ENCODE data around the gene SLC6A3. TPM values are rescaled to one million over a fixed set of nuclear protein-coding genes. Genes with fewer than 3 reads are reported as not detected.

Gene SLC6A3
- total and polyA plus RNA-seq, 4 donors = 0.30 to 1.1 (median 0.90) TPM

GRCh38 chr5:1370006-1370405 lies 75.2 kb downstream of the SLC6A3 start:
- Histone ChIP-seq H3K27ac (ENCODE audit: low read depth in 1 of 2, low read length in 1 of 2) (no peak overlapping the region), H3K27me3 (ENCODE audit: control insufficient read depth in 3 of 3, insufficient read depth in 3 of 3, low read length in 2 of 3) (peaks cover 0 to 4% (median 0%) of the 10 kb centered on the region in 3 donors), H3K9me3 (ENCODE audit: control insufficient read depth in 4 of 4, insufficient read depth in 3 of 4, low read length in 3 of 4) (peaks cover 0 to 2% (median 0%) of the 10 kb centered on the region in 4 donors), H3K36me3 (ENCODE audit: control insufficient read depth in 4 of 4, insufficient read depth in 4 of 4, low read length in 4 of 4) (no peaks in the 10 kb centered on the region), H3K4me3 (no peak overlapping the region), H3K4me1 (ENCODE audit: control insufficient read depth in 5 of 5, insufficient read depth in 5 of 5, low read length in 5 of 5) (peaks cover 0 to 29% (median 3%) of the 10 kb centered on the region in 5 donors), H3K9ac (ENCODE audit: insufficient read depth in 1 of 2, low read length in 2 of 2) (no peak overlapping the region)
- WGBS, 2 donors = 74 to 85% methylated on average over 7 of the region's 7 CpGs
- DNase-seq = peak; percentile 81 to 96 (median 95)
- TF ChIP-seq, protein P1, sequence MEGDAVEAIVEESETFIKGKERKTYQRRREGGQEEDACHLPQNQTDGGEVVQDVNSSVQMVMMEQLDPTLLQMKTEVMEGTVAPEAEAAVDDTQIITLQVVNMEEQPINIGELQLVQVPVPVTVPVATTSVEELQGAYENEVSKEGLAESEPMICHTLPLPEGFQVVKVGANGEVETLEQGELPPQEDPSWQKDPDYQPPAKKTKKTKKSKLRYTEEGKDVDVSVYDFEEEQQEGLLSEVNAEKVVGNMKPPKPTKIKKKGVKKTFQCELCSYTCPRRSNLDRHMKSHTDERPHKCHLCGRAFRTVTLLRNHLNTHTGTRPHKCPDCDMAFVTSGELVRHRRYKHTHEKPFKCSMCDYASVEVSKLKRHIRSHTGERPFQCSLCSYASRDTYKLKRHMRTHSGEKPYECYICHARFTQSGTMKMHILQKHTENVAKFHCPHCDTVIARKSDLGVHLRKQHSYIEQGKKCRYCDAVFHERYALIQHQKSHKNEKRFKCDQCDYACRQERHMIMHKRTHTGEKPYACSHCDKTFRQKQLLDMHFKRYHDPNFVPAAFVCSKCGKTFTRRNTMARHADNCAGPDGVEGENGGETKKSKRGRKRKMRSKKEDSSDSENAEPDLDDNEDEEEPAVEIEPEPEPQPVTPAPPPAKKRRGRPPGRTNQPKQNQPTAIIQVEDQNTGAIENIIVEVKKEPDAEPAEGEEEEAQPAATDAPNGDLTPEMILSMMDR (IDR thresholded peaks at IDR 0.05; ENCODE audit: control extremely low read depth, extremely low read depth) = no peak
- no peak for ATAC-seq (ENCODE audit: insufficient read depth, low FRiP score)

- Histone ChIP-seq H3K9me3 (ENCODE audit: control insufficient read depth in 4 of 4, insufficient read depth in 3 of 4, low read length in 3 of 4) (peaks cover 0 to 2% (median 0%) of the 10 kb centered on the region in 4 donors), H3K4me3 (no peak overlapping the region), H3K27me3 (ENCODE audit: control insufficient read depth in 3 of 3, insufficient read depth in 3 of 3, low read length in 2 of 3) (peaks cover 0 to 9% (median 0%) of the 10 kb centered on the region in 3 donors), H3K4me1 (ENCODE audit: control insufficient read depth in 5 of 5, insufficient read depth in 5 of 5, low read length in 5 of 5) (peaks cover 0 to 20% (median 3%) of the 10 kb centered on the region in 5 donors), H3K9ac (ENCODE audit: insufficient read depth in 1 of 2, low read length in 2 of 2) (no peak overlapping the region), H3K27ac (ENCODE audit: low read depth in 1 of 2, low read length in 1 of 2) (no peak overlapping the region), H3K36me3 (ENCODE audit: control insufficient read depth in 4 of 4, insufficient read depth in 4 of 4, low read length in 4 of 4) (no peaks in the 10 kb centered on the region)
- ATAC-seq (ENCODE audit: insufficient read depth, low FRiP score) (no peak), DNase-seq (no peak)
- WGBS, 2 donors = 72 to 82% methylated on average over 4 of the region's 4 CpGs
- TF ChIP-seq, protein P1 (IDR thresholded peaks at IDR 0.05; ENCODE audit: control extremely low read depth, extremely low read depth) = no peak
These were observed 76.5 kb downstream of the SLC6A3 start for GRCh38 chr5:1368756-1369155.

GRCh38 chr5:1368236-1368635 lies 77.0 kb downstream of the SLC6A3 start:
- 90 to 93% methylated on average over 7 of the region's 7 CpGs for WGBS, 2 donors
- TF ChIP-seq, protein P1 (IDR thresholded peaks at IDR 0.05; ENCODE audit: control extremely low read depth, extremely low read depth) = no peak

DNA sequence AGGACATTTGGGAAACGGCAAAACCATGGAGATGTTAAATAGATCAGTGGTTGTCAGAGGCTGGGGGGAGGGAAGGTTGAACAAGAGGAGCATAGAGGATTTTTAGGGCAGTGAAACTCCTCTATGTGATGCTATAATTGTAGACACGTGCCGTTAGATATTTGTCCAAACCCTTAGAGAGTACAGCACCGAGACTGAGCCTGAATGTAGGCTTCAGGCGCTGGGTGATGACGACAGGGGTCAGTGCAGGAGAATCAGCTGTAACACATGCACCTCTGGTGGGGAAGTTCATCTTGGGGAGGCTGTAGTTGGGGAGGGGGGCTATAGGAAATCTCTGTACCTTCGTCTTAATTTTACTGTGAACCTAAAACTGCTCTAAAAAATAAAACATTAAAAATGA lies 78.1 kb downstream of the SLC6A3 start:
- Histone ChIP-seq H3K27me3 (ENCODE audit: control insufficient read depth in 3 of 3, insufficient read depth in 3 of 3, low read length in 2 of 3) (peaks cover 0 to 10% (median 0%) of the 10 kb centered on the region in 3 donors), H3K4me3 (no peak overlapping the region), H3K9ac (ENCODE audit: insufficient read depth in 1 of 2, low read length in 2 of 2) (no peak overlapping the region), H3K27ac (ENCODE audit: low read depth in 1 of 2, low read length in 1 of 2) (no peak overlapping the region), H3K4me1 (ENCODE audit: control insufficient read depth in 5 of 5, insufficient read depth in 5 of 5, low read length in 5 of 5) (peaks cover 0 to 20% (median 3%) of the 10 kb centered on the region in 5 donors), H3K36me3 (ENCODE audit: control insufficient read depth in 4 of 4, insufficient read depth in 4 of 4, low read length in 4 of 4) (no peaks in the 10 kb centered on the region), H3K9me3 (ENCODE audit: control insufficient read depth in 4 of 4, insufficient read depth in 3 of 4, low read length in 3 of 4) (peaks cover 0 to 2% (median 0%) of the 10 kb centered on the region in 4 donors)
- WGBS, 2 donors = 73 to 79% methylated on average over 7 of the region's 7 CpGs
- no peak for DNase-seq
- ATAC-seq (ENCODE audit: insufficient read depth, low FRiP score) = no peak
- TF ChIP-seq, protein P1 (IDR thresholded peaks at IDR 0.05; ENCODE audit: control extremely low read depth, extremely low read depth) = no peak

More at GRCh38 chr5:1368236-1368635, 77.0 kb downstream of the SLC6A3 start:
- Histone ChIP-seq H3K4me1 (ENCODE audit: control insufficient read depth in 5 of 5, insufficient read depth in 5 of 5, low read length in 5 of 5) (peaks cover 0 to 20% (median 3%) of the 10 kb centered on the region in 5 donors), H3K36me3 (ENCODE audit: control insufficient read depth in 4 of 4, insufficient read depth in 4 of 4, low read length in 4 of 4) (no peaks in the 10 kb centered on the region), H3K9me3 (ENCODE audit: control insufficient read depth in 4 of 4, insufficient read depth in 3 of 4, low read length in 3 of 4) (peaks cover 0 to 2% (median 0%) of the 10 kb centered on the region in 4 donors), H3K27ac (ENCODE audit: low read depth in 1 of 2, low read length in 1 of 2) (no peak overlapping the region), H3K9ac (ENCODE audit: insufficient read depth in 1 of 2, low read length in 2 of 2) (no peak overlapping the region), H3K27me3 (ENCODE audit: control insufficient read depth in 3 of 3, insufficient read depth in 3 of 3, low read length in 2 of 3) (peaks cover 0 to 9% (median 0%) of the 10 kb centered on the region in 3 donors), H3K4me3 (no peak overlapping the region)
- no peak for ATAC-seq (ENCODE audit: insufficient read depth, low FRiP score)
- no peak for DNase-seq

All from lung (tissue), 12 donors.